ENCODE data around the gene TEAD1. TPM values are rescaled to one million over a fixed set of nuclear protein-coding genes. Genes with fewer than 3 reads are reported as not detected.

Gene TEAD1
- polyA plus RNA-seq, 1 experiment: 113 TPM

DNA sequence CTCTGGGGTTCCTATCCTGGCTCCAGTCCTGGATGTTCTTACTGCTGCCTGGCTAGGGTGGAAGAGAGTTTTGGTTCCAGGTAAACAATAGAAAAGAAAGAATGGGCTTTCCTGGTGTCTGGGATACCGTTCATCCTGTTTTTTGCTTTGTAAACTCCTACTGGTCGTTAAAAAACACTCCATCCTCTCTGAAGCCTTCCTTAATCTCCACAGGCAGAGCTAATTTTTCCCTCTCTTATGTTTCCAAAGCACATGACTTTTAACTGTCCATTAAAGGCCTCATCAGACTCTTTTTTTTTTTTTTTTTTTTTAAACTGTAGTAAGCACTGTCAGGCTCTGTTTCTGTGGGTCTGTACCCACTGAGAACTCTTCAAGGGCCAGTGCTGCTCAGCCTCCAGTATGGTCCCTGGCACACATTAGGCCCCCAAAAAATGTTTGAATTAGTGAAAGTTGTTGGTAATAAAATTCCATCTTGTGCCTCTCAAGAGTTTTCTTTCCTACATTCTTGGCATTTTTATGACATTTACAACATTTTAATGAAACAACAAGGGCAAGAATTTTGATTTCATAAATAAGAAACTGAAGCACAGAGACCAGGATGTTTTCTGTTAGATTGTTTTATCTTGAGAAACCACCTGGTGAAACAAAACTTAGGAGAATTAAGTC is 104.2 kb downstream of the TEAD1 start:
- Histone ChIP-seq H3K27ac (ENCODE audit: low read depth, low read length) (peak overlapping the region; percentile 31), H3K4me3 (ENCODE audit: low read depth, low read length) (no peak overlapping the region), H3K9me3 (ENCODE audit: control insufficient read depth, insufficient read depth, low read length) (no peaks in the 10 kb centered on the region), H3K27me3 (ENCODE audit: control insufficient read depth, insufficient read depth, low read length) (no peaks in the 10 kb centered on the region)
- CTCF ChIA-PET: no interaction called here
- TF ChIP-seq, protein P1, sequence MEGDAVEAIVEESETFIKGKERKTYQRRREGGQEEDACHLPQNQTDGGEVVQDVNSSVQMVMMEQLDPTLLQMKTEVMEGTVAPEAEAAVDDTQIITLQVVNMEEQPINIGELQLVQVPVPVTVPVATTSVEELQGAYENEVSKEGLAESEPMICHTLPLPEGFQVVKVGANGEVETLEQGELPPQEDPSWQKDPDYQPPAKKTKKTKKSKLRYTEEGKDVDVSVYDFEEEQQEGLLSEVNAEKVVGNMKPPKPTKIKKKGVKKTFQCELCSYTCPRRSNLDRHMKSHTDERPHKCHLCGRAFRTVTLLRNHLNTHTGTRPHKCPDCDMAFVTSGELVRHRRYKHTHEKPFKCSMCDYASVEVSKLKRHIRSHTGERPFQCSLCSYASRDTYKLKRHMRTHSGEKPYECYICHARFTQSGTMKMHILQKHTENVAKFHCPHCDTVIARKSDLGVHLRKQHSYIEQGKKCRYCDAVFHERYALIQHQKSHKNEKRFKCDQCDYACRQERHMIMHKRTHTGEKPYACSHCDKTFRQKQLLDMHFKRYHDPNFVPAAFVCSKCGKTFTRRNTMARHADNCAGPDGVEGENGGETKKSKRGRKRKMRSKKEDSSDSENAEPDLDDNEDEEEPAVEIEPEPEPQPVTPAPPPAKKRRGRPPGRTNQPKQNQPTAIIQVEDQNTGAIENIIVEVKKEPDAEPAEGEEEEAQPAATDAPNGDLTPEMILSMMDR (IDR thresholded peaks at IDR 0.05; ENCODE audit: low read depth, low read length): no peak
- DNase-seq (ENCODE audit: low read depth, low spot score): no peak
- POLR2A ChIA-PET: interaction anchor here (0.6 to 0.7 kb wide), 3 partner anchors 8 to 28 kb away, joined by 3 to 4 read pairs (median 3); no protein-coding TSS in a partner anchor

DNA sequence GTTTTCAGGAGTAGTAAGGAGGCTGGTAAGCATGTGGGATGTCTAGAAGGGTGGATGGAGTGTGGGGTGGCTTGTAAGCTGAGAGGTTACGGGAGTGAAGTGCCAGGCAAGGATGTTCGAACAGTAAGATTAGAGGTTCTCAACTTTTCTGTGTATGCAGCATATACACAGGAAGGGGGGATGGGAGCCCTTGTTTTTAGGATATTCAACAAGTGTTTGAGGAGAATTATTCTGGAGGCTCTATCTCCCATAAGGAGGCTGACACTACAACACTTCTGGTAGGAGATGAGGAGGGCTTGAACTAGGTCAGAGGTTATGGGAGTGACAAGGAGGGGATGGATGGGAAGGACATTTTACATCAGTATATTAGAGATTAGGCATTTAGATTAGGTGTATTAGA is 109.5 kb downstream of the TEAD1 start:
- DNase-seq (ENCODE audit: low read depth, low spot score): no peak
- no peak overlapping the region for H3K27ac ChIP-seq (ENCODE audit: low read depth, low read length)
- H3K4me3 ChIP-seq (ENCODE audit: low read depth, low read length): no peak overlapping the region
- H3K9me3 ChIP-seq (ENCODE audit: control insufficient read depth, insufficient read depth, low read length): no peaks in the 10 kb centered on the region
- ChIA-PET CTCF (no interaction called here), POLR2A (interaction anchor here (0.6 kb wide), 1 partner anchor 26 kb away, joined by 3 read pairs; no protein-coding TSS in a partner anchor)
- no peaks in the 10 kb centered on the region for H3K27me3 ChIP-seq (ENCODE audit: control insufficient read depth, insufficient read depth, low read length)
- TF ChIP-seq, protein P1 (IDR thresholded peaks at IDR 0.05; ENCODE audit: low read depth, low read length): no peak

DNA sequence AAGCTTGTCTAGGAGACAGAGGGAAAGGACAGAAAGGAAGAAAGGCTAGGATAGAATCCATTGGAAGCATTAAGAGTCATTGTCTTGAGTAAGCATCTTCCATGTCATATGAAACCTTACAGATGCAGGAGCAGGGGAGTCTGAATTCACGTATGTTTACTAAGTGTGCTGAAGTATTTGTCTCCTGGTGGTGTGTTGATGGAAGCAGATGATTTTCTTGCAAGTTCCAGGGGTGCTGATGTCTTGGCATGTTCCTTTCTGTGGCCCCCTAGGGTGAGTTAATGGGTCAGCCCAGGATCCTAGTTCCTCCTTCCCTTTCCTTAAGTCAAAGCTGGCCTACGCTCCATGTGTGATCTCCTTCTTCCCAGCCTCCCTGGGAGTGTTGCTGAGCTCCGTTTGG is 110.2 kb downstream of the TEAD1 start:
- Histone ChIP-seq H3K27me3 (ENCODE audit: control insufficient read depth, insufficient read depth, low read length) (no peaks in the 10 kb centered on the region), H3K9me3 (ENCODE audit: control insufficient read depth, insufficient read depth, low read length) (no peaks in the 10 kb centered on the region), H3K27ac (ENCODE audit: low read depth, low read length) (peak overlapping the region; percentile 33), H3K4me3 (ENCODE audit: low read depth, low read length) (no peak overlapping the region)
- ChIA-PET CTCF (no interaction called here), POLR2A (no interaction called here)
- DNase-seq (ENCODE audit: low read depth, low spot score): peak; percentile 38
- TF ChIP-seq, protein P1 (IDR thresholded peaks at IDR 0.05; ENCODE audit: low read depth, low read length): peak; percentile 17; the same call in 1 of the 2 replicates

DNA sequence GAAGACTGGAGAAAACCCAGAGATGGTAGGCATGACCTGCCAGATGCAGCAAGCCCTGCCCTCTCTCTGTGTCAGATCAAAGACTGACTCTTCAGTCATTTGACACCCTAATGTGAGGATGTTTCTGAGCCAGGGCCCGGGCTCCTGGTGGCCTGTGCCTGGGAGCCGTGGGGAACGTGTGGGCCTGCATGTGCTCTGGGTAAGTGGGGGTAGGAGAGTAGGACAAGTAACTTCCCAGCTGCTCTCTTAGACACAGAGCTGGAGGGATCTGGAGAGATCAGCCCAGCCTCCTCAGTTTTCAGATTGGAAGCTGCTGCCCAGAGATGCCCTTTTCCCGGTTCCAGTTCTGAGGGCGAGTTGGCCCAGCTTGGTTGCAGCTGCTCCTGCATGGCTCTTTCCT is 110.8 kb downstream of the TEAD1 start:
- H3K9me3 ChIP-seq (ENCODE audit: control insufficient read depth, insufficient read depth, low read length): no peaks in the 10 kb centered on the region
- peak overlapping the region; percentile 12 for H3K27ac ChIP-seq (ENCODE audit: low read depth, low read length)
- no peaks in the 10 kb centered on the region for H3K27me3 ChIP-seq (ENCODE audit: control insufficient read depth, insufficient read depth, low read length)
- CTCF ChIA-PET: no interaction called here
- TF ChIP-seq, protein P1 (IDR thresholded peaks at IDR 0.05; ENCODE audit: low read depth, low read length): no peak
- H3K4me3 ChIP-seq (ENCODE audit: low read depth, low read length): no peak overlapping the region
- POLR2A ChIA-PET: no interaction called here
- DNase-seq (ENCODE audit: low read depth, low spot score): no peak

DNA sequence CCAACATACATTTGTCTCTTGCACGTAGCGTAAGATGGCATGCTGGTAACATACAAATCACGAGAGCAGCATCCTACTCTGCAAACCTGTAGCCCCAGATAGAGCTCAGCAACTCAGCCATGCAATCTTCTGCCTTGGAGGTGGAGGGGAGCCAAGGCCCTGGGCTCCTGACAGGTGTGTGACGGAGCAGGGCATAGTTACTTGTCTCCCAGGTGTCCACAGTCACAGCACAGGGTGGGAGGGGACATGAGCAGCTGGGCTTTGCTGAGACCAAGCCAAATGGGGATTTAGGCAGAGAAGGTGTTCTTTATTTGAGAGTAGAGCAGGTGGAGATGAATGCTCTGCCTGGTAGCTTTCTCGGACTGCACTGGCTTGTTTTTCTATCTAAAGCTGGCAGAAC is 111.7 kb downstream of the TEAD1 start:
- H3K4me3 ChIP-seq (ENCODE audit: low read depth, low read length): no peak overlapping the region
- no peaks in the 10 kb centered on the region for H3K27me3 ChIP-seq (ENCODE audit: control insufficient read depth, insufficient read depth, low read length)
- DNase-seq (ENCODE audit: low read depth, low spot score): no peak
- TF ChIP-seq, protein P1 (IDR thresholded peaks at IDR 0.05; ENCODE audit: low read depth, low read length): no peak
- ChIA-PET CTCF (no interaction called here), POLR2A (no interaction called here)
- no peak overlapping the region for H3K27ac ChIP-seq (ENCODE audit: low read depth, low read length)
- no peaks in the 10 kb centered on the region for H3K9me3 ChIP-seq (ENCODE audit: control insufficient read depth, insufficient read depth, low read length)

Data from AG04450 (cell line).